Measurements from ENCODE around the gene EPHB3.
"Not testable (repeated sequence)": the region's sequence is repeated elsewhere in the genome, so short reads cannot be mapped to it uniquely, and the experiment has no call there.

EPHB3 gene

DNA sequence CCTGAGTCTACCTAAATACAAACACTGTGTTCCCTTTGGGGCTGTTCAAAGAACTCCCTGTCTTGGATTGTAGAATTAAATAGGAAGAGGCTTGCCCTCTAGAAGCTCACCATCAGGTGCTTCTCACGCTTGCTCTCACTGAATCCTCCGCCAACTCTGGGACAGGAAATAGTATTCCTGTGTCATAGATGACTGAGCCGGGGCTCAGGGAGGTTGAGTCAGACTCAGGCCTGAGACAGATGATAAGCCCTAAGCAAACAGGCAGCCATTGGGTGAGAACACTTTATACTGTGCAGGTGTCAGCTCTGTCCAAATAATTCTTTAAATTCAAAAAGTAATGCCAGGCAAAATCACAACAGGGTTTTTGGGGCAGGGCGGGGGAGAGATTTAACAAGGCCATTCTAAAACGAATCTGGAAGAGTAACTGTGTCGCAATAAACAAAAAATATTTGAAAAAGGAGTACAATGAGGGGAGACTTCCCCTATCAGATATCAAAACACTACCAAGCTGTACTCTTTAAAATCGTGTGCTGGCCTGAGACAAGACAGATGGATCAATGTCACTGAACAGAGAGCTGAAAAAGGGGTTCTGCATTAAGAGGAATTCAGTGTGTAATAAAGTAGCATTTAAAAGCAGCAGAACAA, 59.0 kb downstream of the EPHB3 start:
- no peak for DNase-seq (ENCODE audit: low read depth in 2 of 2)

DNA sequence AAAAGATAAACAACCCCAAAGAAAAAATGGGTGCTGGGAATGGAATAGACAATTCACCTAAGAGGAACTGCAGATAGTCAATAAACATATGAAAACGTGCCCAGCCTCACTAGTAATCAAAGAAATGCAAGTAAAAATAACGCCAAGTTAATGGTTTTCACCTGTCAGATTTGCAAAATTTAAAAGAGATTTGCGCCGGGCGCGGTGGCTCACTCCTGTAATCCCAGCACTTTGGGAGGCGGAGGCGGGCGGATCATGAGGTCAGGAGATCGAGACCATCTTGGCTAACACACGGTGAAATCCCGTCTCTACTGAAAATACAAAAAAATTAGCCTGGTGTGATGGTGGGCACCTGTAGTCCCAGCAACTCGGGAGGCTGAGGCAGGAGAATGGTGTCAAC, 60.6 kb downstream of the EPHB3 start:
- not testable (repeated sequence) for DNase-seq (ENCODE audit: low read depth in 2 of 2)

DNA sequence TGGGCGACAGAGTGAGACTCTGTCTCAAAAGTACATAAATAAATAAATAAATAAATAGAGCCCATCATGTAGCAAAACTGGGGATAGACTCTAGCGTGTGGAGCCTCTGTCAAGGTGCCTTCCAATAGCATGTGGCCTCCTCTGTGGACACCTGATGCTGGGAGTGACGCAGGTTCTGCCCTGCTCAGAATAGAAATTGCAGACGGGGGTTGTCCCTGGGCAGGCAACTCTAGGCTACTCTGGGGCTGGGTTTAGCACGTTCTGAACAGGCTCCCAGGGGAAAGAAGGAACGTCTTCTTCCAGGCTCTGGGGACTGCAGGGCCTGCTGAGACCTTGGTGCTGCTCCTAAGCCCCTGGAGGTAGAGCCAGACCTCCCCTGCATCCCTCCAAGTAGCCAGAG, 65.3 kb downstream of the EPHB3 start:
- DNase-seq (ENCODE audit: low read depth in 2 of 2): no peak

DNA sequence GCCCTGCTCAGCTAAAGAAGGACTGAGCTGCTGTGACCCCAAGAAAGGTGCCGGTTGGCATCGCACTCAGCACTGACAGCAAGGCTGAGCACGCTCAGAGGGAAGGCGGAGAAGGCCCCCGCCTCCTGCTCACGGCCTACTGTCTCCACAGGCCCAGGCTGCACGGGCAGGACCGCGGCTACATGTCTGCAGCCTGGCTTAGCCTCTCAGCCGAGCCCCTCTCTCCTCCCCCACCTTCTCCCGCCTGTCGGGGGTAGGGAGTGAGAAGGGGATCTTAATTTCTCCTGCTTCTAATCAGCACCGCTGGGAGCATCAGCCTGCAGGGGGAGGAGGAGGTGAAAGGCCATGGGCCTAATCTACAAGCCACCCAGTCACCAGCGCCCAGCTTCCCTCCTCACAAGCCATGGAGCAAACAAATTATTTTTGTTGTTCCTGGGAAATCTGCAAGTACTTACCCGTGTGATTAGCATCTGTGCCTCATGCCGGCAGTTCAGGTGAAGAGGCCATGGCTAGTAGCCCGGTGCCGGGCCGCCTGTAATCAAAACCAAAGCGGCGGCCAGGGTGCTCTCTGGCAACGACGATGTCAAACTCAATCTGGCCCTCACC, 68.1 kb downstream of the EPHB3 start:
- DNase-seq (ENCODE audit: low read depth in 2 of 2): no peak

DNA sequence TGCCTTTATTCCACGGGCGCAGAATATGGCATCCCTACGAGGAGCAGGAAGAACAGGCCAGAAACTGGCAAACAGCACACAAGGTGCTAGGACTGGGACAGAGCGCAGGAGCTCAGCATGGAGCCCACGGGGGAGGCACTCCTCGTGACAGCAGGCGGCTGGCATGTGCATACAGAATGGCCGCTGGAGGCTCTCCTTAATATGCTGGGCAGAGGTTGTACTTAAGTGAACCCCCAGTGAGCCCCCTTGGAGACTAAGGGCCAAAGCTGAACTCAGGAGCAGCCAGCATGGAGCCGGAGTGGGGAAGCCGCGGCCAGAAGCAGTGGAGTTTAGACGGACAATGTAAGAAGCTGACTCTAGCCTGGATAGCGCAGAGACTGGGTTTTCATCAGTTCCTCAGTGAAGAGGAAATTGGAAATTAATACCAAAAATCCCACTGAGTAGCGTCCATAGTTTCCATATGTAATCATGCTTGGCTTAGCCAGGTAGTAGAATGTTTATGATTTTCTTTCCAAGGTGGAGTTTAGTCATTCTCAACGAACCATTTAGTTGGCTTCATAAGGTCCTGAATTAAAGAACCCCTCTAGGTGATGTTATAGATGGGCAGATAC, 69.4 kb downstream of the EPHB3 start:
- DNase-seq (ENCODE audit: low read depth in 2 of 2): no peak

DNA sequence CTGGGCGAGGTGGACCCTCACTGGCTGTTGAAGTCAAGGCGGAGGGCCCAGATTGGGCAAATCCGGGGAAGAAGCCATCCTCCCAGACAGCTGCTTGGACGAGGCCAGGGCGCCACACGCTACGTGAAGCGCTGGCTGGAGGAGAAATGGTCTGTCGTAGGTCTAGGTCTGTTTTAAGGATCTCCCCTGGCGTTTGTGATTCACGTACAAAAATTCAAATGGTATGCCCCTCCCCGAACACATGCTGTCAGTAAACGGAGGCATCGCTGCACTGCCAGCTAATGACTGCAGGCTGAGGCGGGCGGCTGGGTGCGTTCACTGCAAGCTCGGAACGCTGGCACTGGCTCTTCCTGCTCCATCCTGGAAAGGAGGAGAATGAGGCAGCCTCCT, 69.9 kb downstream of the EPHB3 start:
- DNase-seq (ENCODE audit: low read depth in 2 of 2): no peak
